Skin epidermis (tissue), 12 donors: ENCODE data around the gene PRICKLE2.

Experiments used
- H3K27ac ChIP-seq, 21 experiments: fragments of 200-600 bp; sonication (generic) in 11 of 21; one replicate each; pipeline ENCODE4 v1.5.0; 2020; ENCODE audit warnings: mild to moderate bottlenecking in 3 of 21, inconsistent platforms in 2 of 21, moderate library complexity in 2 of 21
- H3K4me3 ChIP-seq, 7 experiments: fragments of 200-600 bp; sonication (generic) in 2 of 7; one replicate each; pipeline ENCODE4 v1.5.0; 2020; ENCODE audit warnings: inconsistent platforms in 2 of 7, mild to moderate bottlenecking in 2 of 7, moderate library complexity in 1 of 7

Gene PRICKLE2

DNA sequence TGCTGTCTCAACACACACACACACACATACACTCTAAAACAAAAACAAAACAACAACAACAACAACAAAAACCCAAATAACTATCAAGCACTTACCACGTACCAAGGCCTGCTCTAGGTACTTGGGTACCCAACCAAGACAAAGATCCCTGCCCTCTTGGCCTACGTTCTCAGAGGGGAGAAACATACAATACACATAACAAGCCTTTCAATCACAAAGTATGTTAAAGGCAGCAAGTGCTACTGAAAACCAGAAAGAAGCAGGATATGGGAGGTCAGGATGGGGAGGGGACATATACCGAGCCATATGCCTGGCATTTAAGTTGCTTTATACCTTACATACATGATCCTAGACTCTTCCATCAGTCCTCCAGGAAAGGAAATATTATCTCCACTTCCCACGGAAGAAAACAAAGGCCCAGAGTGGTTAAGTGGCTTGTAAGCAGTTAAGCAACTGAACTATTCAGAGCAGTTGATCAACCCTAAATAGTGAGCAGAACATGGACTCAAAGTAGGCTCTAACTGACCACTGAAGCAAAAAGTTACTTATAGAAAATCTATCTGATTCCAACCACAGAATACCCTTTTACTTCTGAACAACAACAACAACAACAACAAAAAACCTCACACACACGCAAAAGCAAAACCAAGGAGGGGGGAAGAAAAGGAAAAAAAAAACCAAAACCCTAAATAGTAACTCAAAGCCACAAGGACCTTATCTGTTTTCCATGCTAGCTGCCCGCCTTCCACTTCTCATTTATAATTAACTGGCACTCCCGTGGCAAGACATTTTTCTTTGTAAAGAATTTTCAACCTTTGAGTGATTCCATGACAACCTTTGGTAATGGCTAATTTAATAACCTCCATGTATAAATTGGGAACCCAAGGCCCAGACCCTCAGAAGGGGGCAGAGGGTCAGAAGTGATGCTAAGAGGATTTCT is 21.0 kb downstream of the PRICKLE2 start:
- no peak overlapping the region for H3K27ac ChIP-seq

DNA sequence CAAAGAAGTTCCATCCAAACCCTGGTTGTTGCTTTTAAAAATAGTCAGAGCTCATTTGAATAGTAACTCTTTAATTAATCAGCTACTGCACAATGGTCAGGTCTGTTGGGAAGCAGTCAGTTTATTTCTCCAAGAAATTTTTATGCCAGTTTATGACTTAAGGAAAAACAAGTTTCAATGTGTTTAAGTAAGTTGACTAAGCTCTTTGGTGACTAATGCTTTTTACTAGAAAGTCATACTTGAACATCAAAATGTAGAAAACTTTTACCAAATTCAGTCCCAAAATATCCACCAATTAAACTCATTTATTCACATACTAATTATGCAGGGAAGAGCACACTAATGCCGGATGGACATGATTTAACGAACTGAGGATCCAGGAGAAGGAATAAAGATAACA is 22.1 kb downstream of the PRICKLE2 start:
- Histone ChIP-seq H3K4me3 (no peak overlapping the region), H3K27ac (no peak overlapping the region)

More for the DNA sequence above, 21.0 kb downstream of the PRICKLE2 start:
- H3K4me3 ChIP-seq, result no peak overlapping the region

DNA sequence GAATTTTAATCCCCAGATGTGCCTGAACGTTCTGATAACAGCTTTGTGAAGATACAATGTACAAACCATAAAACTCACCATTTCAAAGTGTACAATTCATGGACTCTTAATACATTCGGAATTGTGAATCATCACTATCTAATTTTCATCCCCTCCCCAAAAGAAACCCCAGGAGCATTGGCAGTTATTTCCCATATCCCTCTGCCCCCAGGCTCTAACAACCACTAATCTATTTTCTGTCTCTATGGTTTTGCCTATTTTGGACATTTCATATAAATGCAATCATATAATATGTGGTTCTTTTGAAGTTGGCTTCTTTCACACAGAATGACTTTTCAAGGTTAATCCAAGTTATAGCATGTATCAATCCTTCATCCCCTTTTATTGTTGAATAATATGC is 25.3 kb downstream of the PRICKLE2 start:
- no peak overlapping the region for H3K4me3 ChIP-seq
- H3K27ac ChIP-seq, result no peak overlapping the region

DNA sequence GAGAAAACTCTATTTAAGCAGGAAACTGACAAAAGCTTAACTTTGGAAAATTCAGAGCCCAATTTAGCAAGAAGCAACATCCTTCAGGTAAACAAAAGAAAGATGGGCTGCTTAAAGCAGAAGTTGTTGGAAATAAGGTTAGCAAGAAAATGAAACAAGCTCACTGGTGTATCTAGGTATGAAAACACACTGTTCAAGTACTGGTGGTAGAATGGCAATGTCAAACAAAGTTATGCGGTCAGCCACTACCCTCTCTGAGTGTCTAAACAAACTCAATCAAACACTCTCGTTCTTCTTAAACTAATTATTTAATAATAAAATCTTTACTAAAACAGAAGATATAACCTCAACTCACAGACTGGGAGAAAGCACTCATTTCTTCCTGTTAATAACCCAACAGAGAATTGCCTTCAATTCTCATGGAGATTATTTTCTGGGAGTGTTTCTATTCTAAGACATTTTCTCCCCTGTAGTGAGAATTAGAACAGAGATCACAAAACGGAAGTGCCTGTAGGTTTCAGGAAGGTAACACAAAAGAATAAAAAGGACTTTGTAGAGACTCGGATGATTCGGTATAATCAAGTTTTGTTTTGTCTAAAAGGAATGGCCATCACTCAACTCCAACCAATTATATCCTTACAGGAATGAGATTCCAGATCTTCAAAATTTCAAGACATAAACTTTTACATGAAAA is 28.9 kb downstream of the PRICKLE2 start:
- Histone ChIP-seq H3K4me3 (no peak overlapping the region), H3K27ac (no peak overlapping the region)

DNA sequence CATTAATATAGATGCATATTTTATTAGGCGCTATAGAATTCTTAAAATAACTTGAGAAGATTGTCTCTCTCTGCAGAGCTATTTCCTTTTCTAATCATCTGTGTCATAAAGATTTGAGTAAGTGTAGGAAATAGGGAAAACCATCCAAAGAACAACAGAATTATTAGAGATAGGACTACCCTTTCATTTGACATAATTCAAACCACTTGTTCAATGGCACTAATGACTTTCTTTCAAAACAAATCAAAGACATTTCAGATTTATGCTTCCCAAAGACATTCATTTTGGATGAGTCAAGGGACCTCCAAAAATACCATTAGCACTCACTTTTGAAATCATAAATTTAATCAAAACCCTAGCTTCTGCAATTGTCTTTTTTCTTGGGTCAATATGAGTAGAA is 29.5 kb downstream of the PRICKLE2 start:
- H3K27ac ChIP-seq, result no peak overlapping the region
- H3K4me3 ChIP-seq, result no peak overlapping the region

- peak overlapping the region in 8 of 21 experiments; percentile 10 to 71 (median 44) for H3K27ac ChIP-seq
Measured at GRCh38 chr3:64191822-64192221, 33.4 kb downstream of the PRICKLE2 start.

GRCh38 chr3:64190517-64191515 is 34.5 kb downstream of the PRICKLE2 start:
- H3K27ac ChIP-seq, result peak overlapping the region in 18 of 21 experiments; percentile 30 to 79 (median 68)
- no peak overlapping the region for H3K4me3 ChIP-seq

More at GRCh38 chr3:64191822-64192221, 33.4 kb downstream of the PRICKLE2 start:
- no peak overlapping the region for H3K4me3 ChIP-seq

GRCh38 chr3:64188810-64189560 is 36.3 kb downstream of the PRICKLE2 start:
- Histone ChIP-seq H3K4me3 (no peak overlapping the region), H3K27ac (peak overlapping the region in 16 of 21 experiments; percentile 7 to 72 (median 42))

DNA sequence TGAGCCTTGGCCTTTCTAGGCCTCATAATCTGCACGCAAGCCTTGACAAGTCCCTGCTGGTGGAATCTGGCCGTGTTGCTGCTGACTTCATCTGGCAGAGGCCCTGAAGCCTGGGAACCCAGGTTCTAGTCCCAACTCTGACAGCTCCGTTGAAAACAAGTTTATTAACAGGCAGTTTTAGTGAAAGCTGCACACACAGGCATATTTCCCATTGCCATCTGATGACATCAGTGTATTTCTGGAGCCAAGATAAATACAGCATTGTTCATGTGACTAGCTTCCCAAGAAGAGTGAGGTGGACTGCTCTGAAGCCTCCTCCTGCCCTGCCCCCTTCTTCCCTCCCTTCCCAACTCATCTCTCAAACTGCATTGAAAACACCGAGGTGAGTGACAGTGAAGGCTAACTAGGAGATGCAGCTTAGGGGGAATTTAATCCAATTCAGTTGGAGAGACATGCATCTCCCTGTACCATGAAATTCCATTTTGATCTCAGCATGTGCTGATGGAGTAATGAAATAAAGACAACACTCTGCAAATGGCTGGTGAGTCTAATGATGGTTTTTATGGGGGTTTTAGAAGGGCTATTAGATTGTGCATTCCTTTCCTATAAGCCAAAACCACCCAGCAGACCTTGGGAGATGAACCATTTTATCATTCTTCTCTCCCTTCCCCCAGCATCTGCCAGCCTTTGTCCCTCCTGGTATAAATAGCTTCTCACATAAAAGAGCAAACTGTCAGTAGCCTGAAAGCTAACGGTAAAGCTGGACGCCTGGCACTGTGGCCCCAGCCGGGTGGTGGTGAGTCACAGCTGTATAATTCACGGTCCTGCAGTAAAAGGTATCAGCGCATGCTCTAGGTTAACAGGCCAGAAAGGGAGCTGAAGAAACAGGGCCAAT is 38.0 kb downstream of the PRICKLE2 start:
- Histone ChIP-seq H3K4me3 (no peak overlapping the region), H3K27ac (peak overlapping the region in 17 of 21 experiments; percentile 3 to 72 (median 39))

GRCh38 chr3:64186667-64187064 is 38.6 kb downstream of the PRICKLE2 start:
- Histone ChIP-seq H3K4me3 (no peak overlapping the region), H3K27ac (peak overlapping the region in 11 of 21 experiments; percentile 3 to 72 (median 30))

- peak overlapping the region in 1 of 21 experiments; percentile 28 for H3K27ac ChIP-seq
- no peak overlapping the region for H3K4me3 ChIP-seq
Measured at GRCh38 chr3:64185436-64185835, 39.8 kb downstream of the PRICKLE2 start.

DNA sequence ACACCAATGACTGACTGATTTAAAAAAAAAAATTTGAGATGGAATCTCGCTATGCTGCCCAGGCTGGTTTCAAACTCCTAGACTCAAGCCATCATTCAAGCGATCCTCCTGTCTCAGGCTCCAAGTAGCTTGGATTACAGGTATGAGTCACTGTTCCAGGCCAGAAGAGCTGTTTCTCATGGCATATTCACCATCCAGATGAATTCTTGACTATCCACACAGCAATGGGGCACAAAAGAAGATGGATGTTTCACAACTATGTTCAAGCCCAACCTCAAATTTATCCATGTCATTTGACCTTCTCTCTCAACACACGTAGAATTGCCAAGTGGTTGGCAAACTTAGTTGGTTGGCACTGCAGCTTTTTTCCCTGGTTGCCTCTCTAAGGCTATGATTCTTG is 40.6 kb downstream of the PRICKLE2 start:
- no peak overlapping the region for H3K27ac ChIP-seq
- H3K4me3 ChIP-seq, result no peak overlapping the region

DNA sequence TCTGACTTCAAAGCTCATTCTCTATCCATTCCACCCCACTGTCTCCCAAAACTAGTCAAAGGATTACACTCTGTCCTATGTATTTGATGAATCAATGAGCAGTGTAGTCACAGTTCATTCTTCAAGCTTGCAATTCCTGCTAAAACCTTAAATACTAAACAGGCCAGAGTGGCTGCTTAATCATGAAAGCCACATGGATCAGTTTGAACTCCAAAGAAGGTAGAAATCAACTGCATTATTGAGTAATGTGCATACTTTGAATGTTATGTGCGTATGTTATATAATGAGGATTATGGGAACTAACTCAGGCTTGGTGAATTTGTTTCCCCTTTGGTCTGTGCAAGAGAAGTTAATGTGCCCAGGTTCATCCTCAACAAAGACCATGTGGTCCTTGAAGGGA is 45.4 kb downstream of the PRICKLE2 start:
- no peak overlapping the region for H3K27ac ChIP-seq
- no peak overlapping the region for H3K4me3 ChIP-seq

DNA sequence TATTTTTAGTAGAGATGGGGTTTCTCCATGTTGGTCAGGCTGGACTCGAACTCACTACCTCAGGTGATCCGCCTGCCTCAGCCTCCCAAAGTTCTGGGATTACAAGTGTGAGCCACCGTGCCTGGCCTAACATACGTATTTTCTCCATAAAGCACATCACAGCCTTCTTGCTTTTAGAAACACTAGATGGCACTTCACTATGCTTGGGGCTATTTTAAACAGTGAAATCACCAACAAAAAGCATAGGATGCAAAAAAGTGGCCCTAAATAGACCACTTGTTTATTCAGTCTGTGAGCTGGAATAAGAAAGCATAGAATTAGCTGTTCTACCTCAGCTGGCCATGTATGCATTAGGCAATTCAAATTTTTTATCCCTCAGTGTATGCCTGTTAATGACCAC is 46.0 kb downstream of the PRICKLE2 start:
- no peak overlapping the region for H3K27ac ChIP-seq
- H3K4me3 ChIP-seq, result no peak overlapping the region

GRCh38 chr3:64178419-64178818 is 46.8 kb downstream of the PRICKLE2 start:
- no peak overlapping the region for H3K27ac ChIP-seq
- no peak overlapping the region for H3K4me3 ChIP-seq

- H3K4me3 ChIP-seq, result no peak overlapping the region
- H3K27ac ChIP-seq, result no peak overlapping the region
Measured at GRCh38 chr3:64176461-64176996, 48.7 kb downstream of the PRICKLE2 start.

DNA sequence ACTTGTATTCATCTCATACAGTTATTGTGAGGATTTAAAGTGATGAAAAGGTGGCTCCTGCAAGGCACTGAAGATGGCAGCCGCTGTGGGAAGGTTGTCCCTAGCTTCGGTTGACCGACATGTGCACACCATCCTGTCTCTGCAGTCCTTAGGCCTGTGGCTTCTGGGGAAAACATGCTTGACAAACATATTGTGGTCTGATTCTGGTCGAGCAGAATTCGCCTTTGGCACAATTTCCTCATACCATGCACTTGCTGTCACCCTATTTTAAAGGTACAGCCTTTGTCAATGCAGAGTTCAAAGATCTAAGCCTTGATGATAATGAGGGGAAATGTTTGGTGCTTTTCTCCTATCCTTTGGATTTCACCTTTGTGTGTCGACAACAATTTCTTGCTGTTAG is 50.9 kb downstream of the PRICKLE2 start:
- Histone ChIP-seq H3K4me3 (no peak overlapping the region), H3K27ac (no peak overlapping the region)

DNA sequence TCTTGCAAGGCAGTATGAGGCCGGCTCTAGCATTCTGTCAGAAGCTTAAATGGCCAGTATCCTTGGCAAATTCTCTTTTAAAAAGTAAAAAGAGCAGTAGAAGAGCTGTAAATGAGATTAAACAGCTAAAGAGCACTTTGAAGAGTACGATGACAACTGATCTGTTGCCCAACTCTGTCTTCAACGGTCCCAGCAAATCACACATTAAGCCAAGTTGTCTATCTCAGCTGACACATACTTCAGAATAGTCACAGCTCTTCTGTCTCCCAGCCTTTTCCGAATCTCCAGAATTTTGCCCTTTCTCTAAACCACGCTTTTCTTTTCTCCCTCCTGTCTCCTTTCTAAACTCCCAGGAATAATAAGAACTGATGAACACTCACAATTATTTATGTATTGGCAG is 51.7 kb downstream of the PRICKLE2 start:
- no peak overlapping the region for H3K4me3 ChIP-seq
- H3K27ac ChIP-seq, result peak overlapping the region in 1 of 21 experiments; percentile 29
